MM.1S (cell line): ENCODE results near the gene DLX2.
A peak's percentile ranks its signal among the peaks of the same experiment; 100 is the strongest.

Source experiments
- DNase-seq: peaks from one replicate; pipeline ENCODE4 v3.0.0-alpha.2; 2015
- H2AFZ ChIP-seq: fragments of 300-600 bp; sonication (generic); 2 replicates; pipeline ENCODE4 v1.6.0; 2016; ENCODE audit warnings: antibody characterized with exemption, low read length
- H3F3A ChIP-seq: fragments of 300-600 bp; sonication (generic); 2 replicates; pipeline ENCODE4 v1.6.1; 2016; ENCODE audit warnings: mild to moderate bottlenecking, antibody characterized with exemption, low read length, moderate library complexity, mixed read lengths; ENCODE audit not compliant: insufficient read depth
- H3K27ac ChIP-seq: fragments of 300-600 bp; sonication (generic); 2 replicates; pipeline ENCODE4 v1.5.1; 2016; ENCODE audit warnings: mild to moderate bottlenecking, low read length
- H3K27me3 ChIP-seq: fragments of 300-600 bp; sonication (generic); replicated peaks from 2 replicates; pipeline ENCODE4 v1.6.0; 2016; ENCODE audit warnings: low read length; ENCODE audit not compliant: insufficient read depth
- H3K36me3 ChIP-seq: fragments of 300-600 bp; sonication (generic); replicated peaks from 2 replicates; pipeline ENCODE4 v1.6.1; 2016; ENCODE audit warnings: mild to moderate bottlenecking, low read length, mixed read lengths; ENCODE audit not compliant: insufficient read depth
- H3K4me1 ChIP-seq: fragments of 300-600 bp; sonication (generic); 2 replicates; pipeline ENCODE4 v1.6.1; 2016; ENCODE audit warnings: low read length, mixed read lengths
- H3K4me2 ChIP-seq: fragments of 300-600 bp; sonication (generic); 2 replicates; pipeline ENCODE4 v1.6.0; 2016; ENCODE audit warnings: low read depth, low read length
- H3K4me3 ChIP-seq: fragments of 300-600 bp; sonication (generic); 2 replicates; pipeline ENCODE4 v1.5.1; 2016; ENCODE audit warnings: low read length, mixed read lengths
- H3K79me2 ChIP-seq: fragments of 300-600 bp; sonication (generic); 2 replicates; pipeline ENCODE4 v1.6.1; 2016; ENCODE audit warnings: mixed run types, low read length, mixed read lengths
- H3K9ac ChIP-seq: fragments of 300-600 bp; sonication (generic); 2 replicates; pipeline ENCODE4 v1.6.1; 2016; ENCODE audit warnings: low read length, mixed read lengths
- H3K9me2 ChIP-seq: fragments of 300-600 bp; sonication (generic); replicated peaks from 2 replicates; pipeline ENCODE4 v1.6.1; 2016; ENCODE audit warnings: mild to moderate bottlenecking, low read length, mixed read lengths; ENCODE audit not compliant: insufficient read depth
- H3K9me3 ChIP-seq: fragments of 300-600 bp; sonication (generic); replicated peaks from 2 replicates; pipeline ENCODE4 v1.6.1; 2016; ENCODE audit warnings: mild to moderate bottlenecking, low read length, mixed read lengths; ENCODE audit not compliant: insufficient read depth
- H4K20me1 ChIP-seq: fragments of 300-600 bp; sonication (generic); 2 replicates; pipeline ENCODE4 v1.6.1; 2016; ENCODE audit warnings: mild to moderate bottlenecking, low read length, moderate library complexity, mixed read lengths; ENCODE audit not compliant: insufficient read depth
- EZH2 ChIP-seq: fragments of 300-600 bp; sonication (generic); optimal IDR thresholded peaks from 2 replicates; pipeline ENCODE3; 2017; ENCODE audit warnings: low read depth, mild to moderate bottlenecking, antibody characterized with exemption, low read length, mixed read lengths
- EZH2phosphoT487 ChIP-seq: fragments of 300-600 bp; sonication (generic); IDR thresholded peaks from 2 replicates; pipeline ENCODE4 v1.6.1; 2018; ENCODE audit warnings: antibody characterized with exemption, low read length
- TF ChIP-seq, protein P1 (sequence below): fragments of 300-600 bp; sonication (generic); IDR thresholded peaks from 2 replicates; pipeline ENCODE4 v1.5.1; 2016; ENCODE audit warnings: antibody characterized with exemption, low read length, mixed read lengths

The DLX2 gene

DNA sequence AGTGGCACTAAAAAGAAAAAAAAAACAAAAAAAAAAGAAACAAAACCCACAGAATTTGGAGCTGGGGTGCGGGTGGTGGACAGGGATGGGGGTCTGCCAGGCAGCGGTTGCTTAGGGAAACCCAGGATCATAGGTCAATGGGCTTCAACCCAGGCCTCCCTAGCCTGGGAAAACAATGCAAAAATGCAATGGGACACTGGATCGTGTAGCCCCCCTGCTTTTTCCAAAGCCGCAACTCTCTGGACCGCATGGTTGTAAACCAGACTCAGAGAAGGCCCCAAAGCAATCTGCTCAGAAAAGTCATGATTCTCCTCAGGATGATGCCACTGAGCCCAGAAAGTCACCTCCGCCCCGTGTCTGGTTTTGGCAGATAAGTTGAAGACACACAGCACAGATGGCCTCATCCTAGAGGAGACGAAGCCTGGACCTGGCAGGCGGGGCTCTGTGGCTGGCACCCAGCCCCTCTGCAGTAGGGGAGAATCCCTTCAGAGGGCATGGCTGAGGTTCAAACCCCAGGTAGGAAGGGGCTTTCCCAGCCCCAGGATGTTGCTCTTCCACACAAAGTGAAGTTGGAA lies 5.1 kb downstream of the DLX2 start:
- Histone ChIP-seq H3K36me3 (no peaks in the 10 kb centered on the region), H3K79me2 (no peaks in the 10 kb centered on the region), H3K27ac (no peak overlapping the region), H4K20me1 (no peaks in the 10 kb centered on the region), H3F3A (no peaks in the 10 kb centered on the region), H3K9me3 (no peaks in the 10 kb centered on the region), H3K9ac (no peak overlapping the region), H3K27me3 (peaks cover 94% of the 10 kb centered on the region), H3K4me2 (no peak overlapping the region), H3K9me2 (no peaks in the 10 kb centered on the region), H3K4me3 (no peak overlapping the region), H2AFZ (no peak overlapping the region), H3K4me1 (no peaks in the 10 kb centered on the region)
- TF ChIP-seq EZH2phosphoT487 (no peak), EZH2 (no peak)
- TF ChIP-seq, protein P1, sequence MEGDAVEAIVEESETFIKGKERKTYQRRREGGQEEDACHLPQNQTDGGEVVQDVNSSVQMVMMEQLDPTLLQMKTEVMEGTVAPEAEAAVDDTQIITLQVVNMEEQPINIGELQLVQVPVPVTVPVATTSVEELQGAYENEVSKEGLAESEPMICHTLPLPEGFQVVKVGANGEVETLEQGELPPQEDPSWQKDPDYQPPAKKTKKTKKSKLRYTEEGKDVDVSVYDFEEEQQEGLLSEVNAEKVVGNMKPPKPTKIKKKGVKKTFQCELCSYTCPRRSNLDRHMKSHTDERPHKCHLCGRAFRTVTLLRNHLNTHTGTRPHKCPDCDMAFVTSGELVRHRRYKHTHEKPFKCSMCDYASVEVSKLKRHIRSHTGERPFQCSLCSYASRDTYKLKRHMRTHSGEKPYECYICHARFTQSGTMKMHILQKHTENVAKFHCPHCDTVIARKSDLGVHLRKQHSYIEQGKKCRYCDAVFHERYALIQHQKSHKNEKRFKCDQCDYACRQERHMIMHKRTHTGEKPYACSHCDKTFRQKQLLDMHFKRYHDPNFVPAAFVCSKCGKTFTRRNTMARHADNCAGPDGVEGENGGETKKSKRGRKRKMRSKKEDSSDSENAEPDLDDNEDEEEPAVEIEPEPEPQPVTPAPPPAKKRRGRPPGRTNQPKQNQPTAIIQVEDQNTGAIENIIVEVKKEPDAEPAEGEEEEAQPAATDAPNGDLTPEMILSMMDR: no peak
- no peak for DNase-seq

DNA sequence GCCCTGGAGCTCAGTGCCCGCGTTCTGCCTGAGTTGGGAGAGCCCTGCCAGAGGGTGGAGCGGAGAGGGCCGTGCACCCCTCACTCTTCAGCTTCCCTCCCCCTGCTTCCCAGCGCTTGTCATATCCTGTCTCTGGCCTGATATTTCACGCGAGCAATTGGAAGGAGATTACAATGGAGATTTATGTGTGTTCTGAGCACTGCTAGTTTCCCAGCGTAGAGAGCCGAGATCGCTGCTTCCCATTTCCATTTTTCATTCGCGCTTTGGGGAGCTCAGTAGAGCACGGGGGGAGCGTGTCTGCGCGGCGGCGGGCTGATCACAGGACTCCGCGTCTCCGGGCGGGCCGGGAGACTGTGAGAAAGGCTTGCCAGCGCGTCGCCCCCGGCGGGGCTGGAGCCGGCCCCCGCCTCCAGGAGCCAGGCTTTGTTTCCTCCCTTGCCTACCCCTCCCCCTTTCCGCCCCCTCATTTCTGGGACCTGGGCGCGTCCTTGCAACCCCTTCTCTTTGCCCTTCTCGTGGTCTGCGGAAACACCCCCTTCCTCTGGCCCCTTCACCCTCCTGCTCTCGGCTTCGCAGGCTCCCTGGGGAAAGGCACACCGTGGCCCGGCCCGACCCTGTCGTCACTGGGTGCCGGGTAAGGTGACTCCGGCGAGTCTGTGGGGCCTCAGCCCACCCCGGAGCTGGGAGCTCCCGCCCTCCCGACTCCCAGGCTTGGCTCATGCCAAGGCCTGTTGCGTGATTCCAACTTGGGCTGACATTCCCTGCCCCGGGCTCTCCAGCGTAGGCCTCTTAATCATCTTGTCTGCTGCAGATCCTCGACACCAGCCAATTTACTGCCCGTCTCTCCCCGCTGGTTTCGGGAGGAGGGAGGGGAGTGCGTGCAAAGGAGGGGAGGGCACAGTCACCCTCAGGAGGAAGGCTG lies 5.8 kb downstream of the DLX2 start:
- DNase-seq: no peak
- no peak overlapping the region for H3K4me2 ChIP-seq
- no peaks in the 10 kb centered on the region for H4K20me1 ChIP-seq
- peaks cover 98% of the 10 kb centered on the region for H3K27me3 ChIP-seq
- no peaks in the 10 kb centered on the region for H3K9me3 ChIP-seq
- H3K4me1 ChIP-seq: no peaks in the 10 kb centered on the region
- H3F3A ChIP-seq: no peaks in the 10 kb centered on the region
- H3K79me2 ChIP-seq: no peaks in the 10 kb centered on the region
- no peak overlapping the region for H3K27ac ChIP-seq
- no peak for TF ChIP-seq EZH2phosphoT487
- TF ChIP-seq, protein P1: no peak
- TF ChIP-seq EZH2: no peak
- H3K36me3 ChIP-seq: no peaks in the 10 kb centered on the region
- no peaks in the 10 kb centered on the region for H3K9me2 ChIP-seq
- no peak overlapping the region for H3K4me3 ChIP-seq
- H3K9ac ChIP-seq: no peak overlapping the region
- H2AFZ ChIP-seq: no peak overlapping the region

DNA sequence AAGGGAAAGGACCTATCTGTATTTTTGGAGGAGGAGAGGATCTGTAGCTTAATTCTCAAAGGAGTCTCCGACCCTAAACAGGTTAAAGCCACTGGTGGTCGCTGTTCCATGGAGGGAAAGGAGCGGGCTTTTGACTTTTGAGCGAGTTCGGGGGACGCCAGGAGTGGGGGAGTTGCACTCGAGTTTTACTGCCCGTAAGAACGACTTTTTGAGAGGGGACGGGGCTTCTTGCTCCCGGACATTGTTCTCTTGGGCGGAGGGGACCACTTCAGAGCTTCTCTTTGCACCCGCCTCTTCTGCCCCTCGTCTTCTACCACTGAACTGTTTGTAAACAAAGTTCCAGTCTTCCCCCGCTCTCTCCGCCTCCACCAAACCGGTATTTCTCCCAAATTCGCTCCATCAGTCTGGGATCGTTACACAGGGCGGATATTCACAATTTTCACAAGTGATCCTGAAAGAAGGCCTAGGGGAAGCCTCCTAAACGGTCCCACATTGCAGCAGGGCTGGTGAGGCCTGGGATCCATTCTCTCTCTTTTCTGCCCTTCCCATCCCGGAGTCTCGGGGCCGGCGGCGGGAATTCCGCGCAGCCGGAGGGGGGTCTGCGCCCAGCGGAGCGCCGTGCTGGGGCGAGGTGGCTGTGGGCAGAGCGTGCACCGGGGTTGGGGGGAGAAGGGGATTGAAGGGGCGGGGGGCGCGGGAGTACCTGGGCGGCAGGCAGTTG lies 6.6 kb downstream of the DLX2 start:
- H3K27me3 ChIP-seq: peaks cover 98% of the 10 kb centered on the region
- no peak for DNase-seq
- TF ChIP-seq EZH2 (no peak), EZH2phosphoT487 (0 out of 2 replicates have a peak, but pooled peaks have one; percentile 32)
- TF ChIP-seq, protein P1: peak; percentile 26
- H3F3A ChIP-seq: no peaks in the 10 kb centered on the region
- peak overlapping the region; percentile 88 for H3K4me2 ChIP-seq
- no peaks in the 10 kb centered on the region for H3K36me3 ChIP-seq
- no peak overlapping the region for H3K27ac ChIP-seq
- H3K4me1 ChIP-seq: no peaks in the 10 kb centered on the region
- no peaks in the 10 kb centered on the region for H3K9me3 ChIP-seq
- peak overlapping the region; percentile 73 for H3K4me3 ChIP-seq
- H2AFZ ChIP-seq: peak overlapping the region; percentile 81
- no peaks in the 10 kb centered on the region for H3K79me2 ChIP-seq
- no peak overlapping the region for H3K9ac ChIP-seq
- H3K9me2 ChIP-seq: no peaks in the 10 kb centered on the region
- H4K20me1 ChIP-seq: no peaks in the 10 kb centered on the region
